ENCODE results near the gene POP4.

Gene POP4

DNA sequence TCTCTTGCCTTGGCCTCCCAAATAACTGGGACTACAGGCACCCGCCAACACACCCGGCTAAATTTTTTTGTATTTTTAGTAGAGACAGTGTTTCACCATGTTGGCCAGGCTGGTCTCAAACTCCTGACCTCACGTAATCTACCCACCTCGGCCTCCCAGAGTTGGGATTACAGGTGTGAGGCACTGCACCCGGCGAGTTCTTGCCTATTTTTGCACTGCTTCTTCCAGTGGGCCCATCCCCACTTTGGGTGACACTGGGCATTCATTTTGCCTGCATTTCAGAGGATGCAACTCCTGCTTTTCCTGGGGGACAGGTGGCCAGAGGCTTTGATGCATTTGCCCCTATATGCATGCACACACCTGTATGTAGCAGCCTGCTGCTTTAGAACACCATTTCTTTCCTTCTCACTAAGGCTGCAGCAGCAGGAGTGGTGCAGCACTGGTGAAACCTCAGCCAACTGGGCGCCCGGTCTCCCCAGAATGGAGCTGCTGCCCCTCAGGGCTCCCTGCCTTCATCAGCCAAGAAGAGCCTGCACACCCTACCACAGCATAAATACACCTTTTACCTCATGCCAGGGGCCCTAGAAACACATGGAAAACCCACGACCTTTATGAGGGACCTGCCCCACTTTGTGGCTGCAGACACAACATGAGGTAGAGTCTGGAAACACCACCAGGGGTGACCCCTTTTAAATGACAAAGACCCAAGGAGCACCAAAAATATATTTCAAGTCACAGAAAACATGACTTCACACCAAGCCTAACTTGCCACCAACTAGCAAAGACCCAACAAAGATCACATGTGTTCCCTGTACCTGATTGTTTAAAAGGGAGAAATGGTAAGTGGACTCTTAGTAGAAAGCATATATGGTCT is 36.8 kb upstream of the POP4 start:
- no peak for DNase-seq (ENCODE audit: extremely low read depth, low read depth)
- H3K4me3 ChIP-seq (replicated peaks; ENCODE audit: low read depth, low read length): no peak overlapping the region
- TF ChIP-seq, protein P1, sequence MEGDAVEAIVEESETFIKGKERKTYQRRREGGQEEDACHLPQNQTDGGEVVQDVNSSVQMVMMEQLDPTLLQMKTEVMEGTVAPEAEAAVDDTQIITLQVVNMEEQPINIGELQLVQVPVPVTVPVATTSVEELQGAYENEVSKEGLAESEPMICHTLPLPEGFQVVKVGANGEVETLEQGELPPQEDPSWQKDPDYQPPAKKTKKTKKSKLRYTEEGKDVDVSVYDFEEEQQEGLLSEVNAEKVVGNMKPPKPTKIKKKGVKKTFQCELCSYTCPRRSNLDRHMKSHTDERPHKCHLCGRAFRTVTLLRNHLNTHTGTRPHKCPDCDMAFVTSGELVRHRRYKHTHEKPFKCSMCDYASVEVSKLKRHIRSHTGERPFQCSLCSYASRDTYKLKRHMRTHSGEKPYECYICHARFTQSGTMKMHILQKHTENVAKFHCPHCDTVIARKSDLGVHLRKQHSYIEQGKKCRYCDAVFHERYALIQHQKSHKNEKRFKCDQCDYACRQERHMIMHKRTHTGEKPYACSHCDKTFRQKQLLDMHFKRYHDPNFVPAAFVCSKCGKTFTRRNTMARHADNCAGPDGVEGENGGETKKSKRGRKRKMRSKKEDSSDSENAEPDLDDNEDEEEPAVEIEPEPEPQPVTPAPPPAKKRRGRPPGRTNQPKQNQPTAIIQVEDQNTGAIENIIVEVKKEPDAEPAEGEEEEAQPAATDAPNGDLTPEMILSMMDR (IDR thresholded peaks at IDR 0.05; ENCODE audit: low read depth, low read length, missing control alignments): no peak

DNA sequence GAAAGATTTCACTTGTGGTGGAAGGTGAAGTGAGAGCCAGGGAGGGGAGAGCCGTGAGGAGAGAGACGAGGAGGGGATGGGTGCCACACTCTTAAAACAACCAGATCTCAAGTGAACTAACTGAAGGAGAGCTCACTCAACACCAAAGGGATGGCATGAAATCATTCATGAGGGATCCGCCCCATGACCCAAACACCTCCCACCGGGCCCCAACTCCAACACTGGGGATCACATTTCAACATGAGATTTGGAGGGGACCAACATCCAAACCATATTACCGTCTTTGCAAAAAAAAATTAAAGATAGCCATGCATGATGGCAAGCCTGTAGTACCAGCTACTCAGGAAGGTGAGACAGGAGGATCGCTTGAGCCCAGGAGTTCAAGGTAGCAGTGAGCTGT is 34.9 kb upstream of the POP4 start:
- DNase-seq (ENCODE audit: extremely low read depth, low read depth): no peak
- no peak overlapping the region for H3K4me3 ChIP-seq (replicated peaks; ENCODE audit: low read depth, low read length)
- TF ChIP-seq, protein P1 (IDR thresholded peaks at IDR 0.05; ENCODE audit: low read depth, low read length, missing control alignments): no peak

DNA sequence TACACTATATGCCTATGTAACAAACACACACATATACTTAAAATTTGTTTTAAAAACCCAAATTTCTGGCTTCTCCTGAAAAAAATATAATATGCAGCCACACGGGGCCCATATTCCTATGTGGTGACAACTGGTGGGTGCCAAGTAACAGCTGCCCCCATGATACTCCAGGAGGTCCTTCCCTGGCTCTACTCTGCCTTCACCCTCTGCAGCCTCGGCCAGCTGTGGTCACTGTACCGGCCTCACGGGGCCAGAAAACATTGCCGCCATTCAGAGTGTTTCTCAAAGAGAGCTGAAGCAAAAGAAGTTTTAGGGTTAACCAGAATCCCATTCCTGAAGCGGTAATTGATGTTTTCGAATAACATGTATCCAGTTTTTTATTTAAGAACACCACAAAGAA is 32.6 kb upstream of the POP4 start:
- no peak overlapping the region for H3K4me3 ChIP-seq (replicated peaks; ENCODE audit: low read depth, low read length)
- DNase-seq (ENCODE audit: extremely low read depth, low read depth): no peak
- TF ChIP-seq, protein P1 (IDR thresholded peaks at IDR 0.05; ENCODE audit: low read depth, low read length, missing control alignments): no peak

DNA sequence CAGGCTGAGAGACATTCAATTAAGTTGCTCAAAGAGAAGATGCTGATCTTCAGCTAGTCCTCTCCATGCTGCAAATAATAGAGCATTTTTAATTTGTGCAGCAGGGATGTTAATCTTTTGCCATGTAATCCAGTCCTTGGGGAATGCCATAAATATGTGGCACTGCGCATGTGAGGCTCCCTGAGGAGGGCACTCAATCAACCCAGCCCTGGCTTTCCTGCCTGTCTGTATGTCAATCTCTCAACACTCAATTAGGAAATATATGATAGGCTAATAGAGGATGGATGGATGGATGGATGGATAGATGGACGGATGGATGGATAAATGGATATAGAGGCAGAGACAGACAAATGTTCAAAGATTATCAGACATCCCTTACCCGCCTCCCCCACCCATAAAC is 31.6 kb upstream of the POP4 start:
- H3K4me3 ChIP-seq (replicated peaks; ENCODE audit: low read depth, low read length): no peak overlapping the region
- no peak for DNase-seq (ENCODE audit: extremely low read depth, low read depth)
- TF ChIP-seq, protein P1 (IDR thresholded peaks at IDR 0.05; ENCODE audit: low read depth, low read length, missing control alignments): no peak

DNA sequence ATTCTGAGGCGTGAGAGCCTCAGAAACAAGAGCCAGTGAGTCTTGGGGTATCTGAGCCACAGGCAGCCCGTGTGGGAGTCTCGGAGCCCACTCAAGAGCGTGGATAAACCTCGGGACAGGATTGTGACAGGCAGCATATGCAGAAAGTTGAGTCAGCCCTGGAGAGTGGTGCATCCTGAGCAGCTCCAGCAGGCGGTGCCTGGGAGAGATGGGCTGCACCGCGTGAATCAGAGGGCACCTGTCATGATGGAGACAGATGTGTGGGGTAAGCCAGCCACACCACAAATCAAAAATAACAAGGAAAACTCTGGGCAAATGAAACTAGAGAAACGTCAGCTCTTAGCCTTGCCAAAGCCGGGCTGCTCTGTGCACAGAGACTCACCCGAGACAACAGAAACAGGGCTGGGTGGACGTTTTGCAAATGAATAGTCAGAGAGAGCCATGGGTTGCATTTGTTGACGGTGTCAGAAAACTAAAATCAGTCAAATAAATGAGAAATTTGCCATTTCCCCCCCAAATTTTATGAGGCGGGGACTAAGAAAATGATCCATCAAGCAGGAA is 30.0 kb upstream of the POP4 start:
- no peak overlapping the region for H3K4me3 ChIP-seq (replicated peaks; ENCODE audit: low read depth, low read length)
- DNase-seq (ENCODE audit: extremely low read depth, low read depth): no peak
- TF ChIP-seq, protein P1 (IDR thresholded peaks at IDR 0.05; ENCODE audit: low read depth, low read length, missing control alignments): no peak

DNA sequence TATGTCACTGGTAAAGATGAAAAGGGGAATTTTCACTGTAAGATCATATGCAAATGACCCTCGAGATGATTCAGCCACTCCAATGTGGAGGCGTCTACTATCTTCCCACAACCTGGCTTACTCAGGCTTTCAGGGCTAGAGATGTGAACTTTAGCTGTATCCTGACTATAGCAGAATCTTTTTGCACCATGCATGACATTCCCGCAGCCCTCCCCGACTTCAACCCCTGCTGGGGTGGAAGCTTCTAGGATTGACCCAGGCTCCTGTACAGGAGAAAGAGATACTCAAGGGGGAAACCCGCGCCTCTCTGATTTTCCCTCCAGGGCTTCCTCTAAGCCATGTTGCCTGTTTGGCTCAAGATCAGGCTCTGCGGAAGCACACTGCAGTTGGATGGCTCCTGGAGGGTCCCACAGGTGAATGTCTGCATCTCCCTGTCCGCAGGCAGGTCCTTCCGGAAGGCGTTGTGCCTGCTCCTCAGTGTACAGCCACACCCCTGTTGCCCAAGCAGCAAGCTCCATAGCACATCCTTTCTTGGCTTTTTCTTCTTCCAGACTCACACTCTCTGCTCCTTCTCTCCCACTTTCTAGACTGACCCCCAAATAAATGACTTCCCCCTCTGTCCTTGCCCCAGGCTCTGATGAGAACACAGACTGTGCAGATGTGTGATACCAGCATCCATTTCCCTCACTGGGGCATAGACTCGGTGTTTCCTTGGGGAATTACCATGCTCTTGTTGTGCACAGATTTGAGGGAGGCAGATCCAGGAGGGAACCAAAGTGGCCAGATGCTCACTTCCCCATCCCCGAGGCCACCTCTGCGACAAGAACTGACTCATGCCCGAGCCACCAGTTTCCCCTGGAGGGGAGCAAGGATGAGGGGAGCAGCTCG is 29.1 kb upstream of the POP4 start:
- TF ChIP-seq, protein P1 (IDR thresholded peaks at IDR 0.05; ENCODE audit: low read depth, low read length, missing control alignments): no peak
- H3K4me3 ChIP-seq (replicated peaks; ENCODE audit: low read depth, low read length): no peak overlapping the region
- DNase-seq (ENCODE audit: extremely low read depth, low read depth): no peak

All from HFF-Myc (cell line).